GM19324 (cell line): ENCODE data around the gene CSN1S1.
A peak's percentile ranks its signal among the peaks of the same experiment; 100 is the strongest.
"Not testable (repeated sequence)": the region's sequence is repeated elsewhere in the genome, so short reads cannot be mapped to it uniquely, and the experiment has no call there.

Experiments used
- ATAC-seq: cut with Tn5 transposase; IDR thresholded peaks from one replicate; pipeline ENCODE4 v1.9.1; 2021; ENCODE audit warnings: mild to moderate bottlenecking, moderate library complexity; ENCODE audit not compliant: unreplicated experiment, low FRiP score

The CSN1S1 gene, protein sequence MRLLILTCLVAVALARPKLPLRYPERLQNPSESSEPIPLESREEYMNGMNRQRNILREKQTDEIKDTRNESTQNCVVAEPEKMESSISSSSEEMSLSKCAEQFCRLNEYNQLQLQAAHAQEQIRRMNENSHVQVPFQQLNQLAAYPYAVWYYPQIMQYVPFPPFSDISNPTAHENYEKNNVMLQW

GRCh38 chr4:69930768-69931167 is at the start of gene CSN1S1:
Gene CSN1S1, plus strand, starts transcription at chr4:69931068. Its CDS starts 1,488 bp downstream, at chr4:69932556.
- ATAC-seq, result no peak

DNA sequence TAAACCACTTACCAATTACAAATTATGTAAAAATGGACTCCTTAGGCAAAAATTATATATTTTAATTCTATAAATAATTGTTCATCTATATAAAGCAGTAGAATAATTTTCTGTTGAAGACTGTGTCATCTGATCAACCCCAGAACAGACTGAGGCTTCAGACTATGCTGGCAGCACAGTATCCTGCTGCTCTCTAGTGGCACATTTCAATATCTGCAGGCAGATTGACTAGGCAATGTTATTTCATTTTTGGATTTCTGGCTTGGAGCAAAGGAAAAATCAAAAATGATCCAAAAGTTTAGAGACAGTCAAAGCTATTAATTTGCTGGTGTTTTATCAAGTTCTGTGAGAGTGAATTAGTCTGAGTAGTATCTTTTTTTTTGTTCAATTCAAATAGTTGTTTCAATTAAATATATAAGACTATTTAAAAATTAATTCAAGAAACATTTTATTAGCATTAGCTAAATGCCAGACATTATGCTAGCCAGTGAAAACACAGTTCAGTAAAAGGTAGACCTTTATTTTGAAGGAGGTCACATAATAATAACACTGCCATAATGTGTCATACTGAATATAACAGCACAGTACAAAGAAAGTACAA is 49.6 kb upstream of the CSN1S1 start:
- no peak for ATAC-seq

GRCh38 chr4:69882150-69882549 is 48.7 kb upstream of the CSN1S1 start:
- no peak for ATAC-seq

DNA sequence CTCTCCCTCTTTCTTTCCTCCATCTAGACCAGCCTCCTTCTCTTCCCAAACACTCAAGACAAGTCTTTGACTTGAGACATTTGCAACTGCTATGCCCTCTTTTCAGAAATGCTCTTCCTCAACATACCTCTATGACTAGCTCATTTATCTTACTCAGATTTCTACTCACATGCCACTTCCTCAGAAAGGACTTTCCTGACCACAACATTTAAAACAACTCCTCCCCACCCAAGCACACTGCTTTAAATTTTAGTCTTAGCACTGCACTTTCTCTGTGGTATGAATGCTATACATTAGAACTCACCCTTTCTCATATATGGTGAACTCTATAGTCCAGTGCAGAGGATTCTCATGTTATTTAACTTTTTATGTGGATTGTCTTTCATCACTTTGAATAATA is 42.5 kb upstream of the CSN1S1 start:
- no peak for ATAC-seq

GRCh38 chr4:69894186-69894585 is 36.7 kb upstream of the CSN1S1 start:
- ATAC-seq, result no peak

DNA sequence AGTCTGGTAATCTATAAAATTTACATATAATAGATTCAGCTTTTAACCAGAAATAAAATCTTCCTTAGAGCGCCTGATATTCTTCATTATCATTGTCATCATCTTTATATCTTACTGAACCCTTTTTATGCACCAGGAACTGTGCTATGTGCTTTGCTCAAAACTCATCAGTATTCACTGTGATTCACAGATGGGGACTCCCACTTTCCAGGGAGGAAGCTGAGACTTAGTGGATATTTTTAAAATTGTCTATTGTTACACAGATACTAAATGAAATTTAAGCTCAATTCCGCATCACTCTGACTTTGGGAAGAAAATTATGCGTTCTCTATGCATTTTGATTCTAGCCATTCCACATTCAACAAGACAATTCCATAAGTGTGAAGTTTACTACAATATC is 36.1 kb upstream of the CSN1S1 start:
- ATAC-seq, result no peak

GRCh38 chr4:69896530-69897116 is 34.2 kb upstream of the CSN1S1 start:
- no peak for ATAC-seq

DNA sequence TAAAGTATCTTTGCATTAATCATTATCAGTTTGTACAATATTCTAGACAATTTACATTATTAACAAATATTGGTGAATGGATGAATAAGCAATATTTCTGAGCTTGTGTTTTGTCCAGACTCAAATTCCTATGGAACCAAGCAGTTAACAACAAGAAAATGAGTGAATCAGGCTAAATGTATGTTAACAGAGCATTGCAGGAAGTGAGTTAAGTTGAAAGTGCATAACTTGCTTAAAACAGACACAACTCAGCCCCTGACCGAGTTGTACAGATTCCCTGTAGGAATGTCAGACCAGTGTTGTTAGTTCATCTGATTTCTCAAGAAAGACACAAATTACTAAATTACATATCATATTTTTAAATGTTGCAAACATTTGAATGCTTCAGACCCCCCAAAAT is 23.7 kb upstream of the CSN1S1 start:
- ATAC-seq, result no peak

DNA sequence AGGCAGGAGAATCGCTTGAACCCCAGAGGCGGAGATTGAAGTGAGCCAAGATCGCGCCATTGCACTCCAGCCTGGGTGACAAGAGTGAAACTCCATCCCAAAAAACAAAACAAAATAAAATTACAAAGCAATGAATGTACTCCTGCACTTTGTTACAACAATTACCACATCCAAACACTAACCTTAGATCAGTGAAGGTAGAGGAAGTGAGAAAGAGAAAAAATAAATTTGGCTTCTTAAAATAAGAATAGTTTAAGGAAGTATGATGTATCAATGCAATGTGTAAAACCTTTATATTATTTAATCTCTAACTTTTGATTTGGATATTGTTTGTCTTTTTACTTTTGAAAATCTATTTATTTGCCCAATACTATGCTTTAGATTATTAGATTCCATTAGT is 21.7 kb upstream of the CSN1S1 start:
- ATAC-seq, result no peak

- ATAC-seq, result peak; percentile 65
These were observed 20.7 kb upstream of the CSN1S1 start for GRCh38 chr4:69910016-69910782.

DNA sequence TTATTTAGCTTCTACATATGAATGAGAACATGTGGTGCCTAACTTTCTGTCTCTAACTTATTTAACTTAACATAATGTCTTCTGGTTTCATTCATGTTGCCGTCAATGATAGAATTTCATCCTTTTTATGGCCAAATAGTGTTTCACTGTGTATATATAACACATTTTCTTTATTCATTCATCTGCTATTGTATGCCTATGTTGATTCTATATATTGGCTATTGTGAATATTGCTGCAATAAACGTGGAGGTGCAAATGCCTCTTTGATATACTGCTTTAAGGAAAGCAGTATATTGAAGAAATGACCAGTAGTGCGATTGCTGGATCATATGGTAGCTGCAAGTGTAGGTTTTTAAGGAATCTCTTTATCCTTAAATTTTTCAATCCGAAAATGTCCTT is 10.0 kb upstream of the CSN1S1 start:
- no peak for ATAC-seq

DNA sequence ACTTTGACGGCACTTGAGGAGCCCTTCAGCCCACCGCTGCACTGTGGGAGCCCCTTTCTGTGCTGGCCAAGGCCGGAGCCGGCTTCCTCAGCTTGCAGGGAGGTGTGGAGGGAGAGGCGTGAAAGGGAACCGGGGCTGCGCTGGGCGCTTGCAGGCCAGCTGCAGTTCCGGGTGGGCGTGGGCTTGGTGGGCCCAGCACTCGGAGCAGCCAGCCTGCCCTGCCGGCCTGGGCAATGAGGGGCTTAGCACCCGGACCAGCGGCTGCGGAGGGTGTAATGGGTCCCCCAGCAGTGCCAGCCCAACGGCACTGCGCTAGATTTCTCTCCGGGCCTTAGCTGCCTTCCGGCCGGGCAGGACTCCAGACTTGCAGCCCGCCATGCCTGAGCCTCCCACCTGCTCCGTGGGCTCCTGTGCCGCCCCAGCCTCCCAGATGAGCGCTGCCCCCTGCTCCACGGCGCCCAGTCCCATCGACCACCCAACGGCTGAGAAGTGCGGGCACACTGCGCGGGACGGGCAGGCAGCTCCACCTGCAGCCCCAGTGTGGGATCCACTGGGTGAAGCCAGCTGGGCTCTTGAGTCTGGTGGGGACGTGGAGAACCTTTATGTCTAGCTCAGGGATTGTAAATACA is 7.0 kb upstream of the CSN1S1 start:
- not testable (repeated sequence) for ATAC-seq

DNA sequence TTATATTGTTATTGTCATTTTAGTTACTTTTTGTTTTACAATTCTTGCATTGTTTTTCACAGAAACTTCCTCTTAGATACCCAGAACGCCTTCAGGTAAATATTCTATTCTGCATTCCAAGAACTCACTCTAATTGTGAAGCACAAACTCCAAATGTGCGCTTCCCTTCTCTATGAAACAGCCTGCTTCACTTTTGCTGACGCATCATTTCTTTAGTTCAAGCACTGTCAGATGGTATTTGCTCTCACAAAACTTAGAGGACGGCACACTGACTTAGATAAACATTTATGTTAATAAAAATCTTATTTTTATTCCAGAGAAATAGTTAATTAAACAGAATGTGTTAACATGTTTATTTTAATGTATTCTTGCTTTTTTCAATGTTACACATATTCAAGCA is 3.3 kb downstream of the CSN1S1 start:
- no peak for ATAC-seq

DNA sequence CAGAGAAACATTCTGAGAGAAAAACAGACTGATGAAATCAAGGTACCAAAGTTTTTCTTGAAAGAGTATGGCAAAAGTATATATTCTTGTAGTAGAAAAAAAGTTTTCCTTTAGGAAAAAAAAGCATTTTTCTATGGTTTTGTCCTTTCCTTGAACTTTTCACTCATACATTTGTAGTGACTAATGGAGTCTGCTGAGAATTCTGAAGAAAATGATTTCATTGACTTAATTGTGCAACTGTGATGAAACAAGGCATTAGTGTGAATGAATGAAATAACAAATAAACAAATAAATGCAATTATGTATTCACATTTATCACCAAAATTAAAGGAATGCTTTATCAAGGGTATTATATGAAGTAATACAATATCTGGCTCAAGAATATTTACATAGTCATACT is 5.7 kb downstream of the CSN1S1 start:
- ATAC-seq, result no peak

- no peak for ATAC-seq
These were observed 20.7 kb downstream of the CSN1S1 start for GRCh38 chr4:69951602-69952001.

DNA sequence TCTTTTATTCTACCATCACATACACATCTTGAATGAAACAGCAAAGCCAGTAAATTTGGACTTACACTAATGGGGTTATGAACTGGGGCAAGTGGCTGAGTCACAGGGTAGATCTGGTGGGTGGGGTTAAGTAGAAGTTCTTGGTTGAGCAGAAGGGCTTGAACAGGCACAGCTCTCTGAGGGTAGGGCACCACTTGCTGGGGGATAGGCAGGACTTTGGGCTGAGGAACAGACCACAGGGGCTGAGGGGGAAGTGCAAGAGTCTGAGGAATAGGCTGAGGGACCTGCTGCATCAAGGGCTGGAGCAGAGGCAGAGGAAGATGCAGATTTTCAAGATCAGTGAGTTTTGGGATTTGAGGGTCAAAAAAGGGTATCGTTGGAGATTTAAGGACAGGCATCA is 26.3 kb downstream of the CSN1S1 start:
- ATAC-seq, result no peak

- no peak for ATAC-seq
These were observed 34.8 kb downstream of the CSN1S1 start, which contains the start of gene CSN2 for GRCh38 chr4:69965628-69966027. Gene CSN2, minus strand, starts transcription at chr4:69965728. Its CDS starts 4,733 bp downstream, at chr4:69960995.

DNA sequence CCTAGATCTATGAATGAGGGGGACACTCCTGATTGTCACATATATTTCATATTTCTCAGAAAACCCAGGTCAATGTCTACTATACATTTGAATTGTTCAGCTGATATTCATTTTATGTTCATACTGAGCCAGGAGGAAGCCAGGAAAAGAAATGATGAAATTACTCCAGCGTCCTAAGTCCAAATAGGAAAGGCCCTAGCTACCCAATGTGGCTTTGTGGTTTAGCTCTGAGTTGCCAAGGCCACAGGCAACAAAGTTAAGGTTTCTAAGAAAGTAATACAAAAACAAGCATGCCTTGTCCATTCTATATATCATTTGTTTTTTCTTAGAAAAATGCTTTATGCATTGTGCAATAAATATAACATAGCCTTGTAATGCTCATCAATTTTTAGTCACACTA is 39.2 kb downstream of the CSN1S1 start:
- no peak for ATAC-seq

- no peak for ATAC-seq
These were observed 43.8 kb downstream of the CSN1S1 start for GRCh38 chr4:69974631-69975030.

DNA sequence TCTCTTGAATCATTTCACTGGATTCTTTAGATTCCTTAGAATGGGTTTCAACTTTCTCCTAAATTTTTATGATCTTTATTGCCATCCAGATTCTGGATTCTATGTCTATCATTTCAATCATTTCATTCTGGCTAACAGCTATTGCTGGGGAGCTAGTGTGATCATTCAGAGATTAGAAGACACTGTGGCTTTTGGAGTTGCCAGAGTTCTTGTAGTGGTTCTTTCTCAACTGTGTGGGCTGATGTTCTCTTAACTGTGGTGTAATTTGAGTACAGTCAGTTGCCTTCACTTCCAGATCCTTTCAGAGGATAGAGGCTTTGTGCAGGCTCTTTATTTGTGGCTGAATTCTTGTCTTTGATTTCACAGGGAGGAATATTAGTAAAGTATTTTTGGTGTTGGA is 46.7 kb downstream of the CSN1S1 start:
- no peak for ATAC-seq

DNA sequence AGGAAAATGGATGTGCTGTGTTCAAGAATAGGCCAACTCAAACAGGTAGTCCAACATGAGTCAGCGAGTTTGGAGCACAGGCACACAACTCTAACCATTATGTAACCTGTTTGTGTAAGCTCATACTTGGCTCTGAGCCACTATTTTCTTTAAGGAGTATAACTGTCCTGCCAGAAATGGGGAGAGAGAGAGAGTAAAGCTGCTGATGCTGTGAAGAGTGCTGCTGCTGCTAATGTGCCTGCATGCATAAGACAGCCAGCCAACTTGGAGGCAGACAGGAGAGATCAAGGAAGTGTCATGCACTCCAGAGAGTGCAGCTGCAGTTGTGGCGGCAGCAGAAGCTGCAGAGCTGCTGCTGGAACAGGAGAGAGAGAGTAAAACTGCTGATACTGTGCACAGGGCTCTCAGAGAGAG is 53.2 kb downstream of the CSN1S1 start:
- ATAC-seq, result peak; percentile 69
